ENCODE results near the gene PON2. TPM values are rescaled to one million over a fixed set of nuclear protein-coding genes. Genes with fewer than 3 reads are reported as not detected.
"Not testable (repeated sequence)": the region's sequence is repeated elsewhere in the genome, so short reads cannot be mapped to it uniquely, and the experiment has no call there.

The PON2 gene
- total and polyA plus RNA-seq, 11 donors = 16.6 to 50.6 (median 30.5) TPM

DNA sequence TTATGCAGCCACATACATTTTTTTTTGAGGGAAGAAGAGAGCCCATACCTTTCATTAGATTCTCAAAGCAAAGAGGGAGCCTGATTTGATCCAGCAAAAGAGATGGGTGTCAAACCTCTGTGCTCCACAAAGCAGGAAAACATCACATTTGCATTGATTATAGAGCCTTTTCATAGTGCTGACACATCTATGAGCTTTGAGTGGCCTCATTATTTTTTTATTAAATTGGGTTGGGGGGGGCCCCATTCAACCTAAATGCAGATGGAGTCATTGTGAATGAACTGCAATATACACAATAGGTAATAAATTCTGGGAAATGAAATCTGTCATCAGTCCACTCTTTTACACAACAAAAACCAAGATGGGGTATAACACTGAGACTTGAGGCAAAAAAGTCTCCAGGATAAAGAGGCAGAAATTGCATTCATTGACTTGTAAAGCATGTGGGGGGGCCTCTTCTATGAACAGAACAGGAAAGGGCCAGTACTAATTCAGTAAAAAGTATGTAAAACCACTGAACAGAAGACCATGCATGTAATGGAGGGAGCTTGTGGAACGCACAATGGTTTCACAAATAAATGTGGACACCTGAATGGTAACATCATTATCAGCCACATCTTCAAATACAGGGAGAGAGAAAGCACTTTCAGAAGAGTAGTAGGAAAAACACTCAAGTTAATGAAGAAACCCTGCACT lies 33.2 kb upstream of the PON2 start:
- DNase-seq (no peak), ATAC-seq (no peak)
- Histone ChIP-seq H3K4me3 (no peak overlapping the region), H3K27me3 (no peaks in the 10 kb centered on the region), H3K9me3 (no peaks in the 10 kb centered on the region), H3K27ac (no peak overlapping the region), H3K4me1 (peaks cover 0 to 13% (median 0%) of the 10 kb centered on the region in 12 donors), H3K36me3 (no peaks in the 10 kb centered on the region)
- TF ChIP-seq CTCF (IDR thresholded peaks at IDR 0.05) (no peak), POLR2A (IDR thresholded peaks at IDR 0.05) (no peak)
- intact Hi-C loops (cut with DNase I) = no loop called here
- WGBS, 4 donors = 93 to 100% (median 96%) methylated on average over 1 of the region's 1 CpG

DNA sequence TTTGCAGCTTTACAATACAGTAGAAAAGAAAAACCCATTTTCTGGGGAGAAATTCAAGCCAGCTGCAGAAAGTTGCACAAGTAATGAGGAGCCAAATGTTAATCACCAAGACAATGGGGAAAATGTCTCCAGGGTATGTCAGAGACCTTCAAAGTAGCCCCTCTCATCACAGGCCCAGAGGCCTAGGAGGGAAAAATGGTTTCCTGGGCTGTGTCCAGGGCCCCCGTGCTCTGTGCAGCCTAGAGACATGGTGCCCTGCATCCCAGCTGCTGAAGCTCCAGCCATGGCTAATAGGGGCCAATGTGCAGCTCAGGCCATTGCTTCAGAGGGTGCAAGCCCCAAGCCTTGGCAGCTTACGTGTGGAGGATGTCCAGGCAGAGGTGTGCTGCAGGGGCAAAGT lies 25.8 kb upstream of the PON2 start:
- intact Hi-C loops (cut with DNase I); H3K27me3 ChIP-seq; H3K4me3 ChIP-seq; H3K27ac ChIP-seq; DNase-seq; H3K36me3 ChIP-seq; H3K4me1 ChIP-seq; ATAC-seq: not testable (repeated sequence)
- H3K9me3 ChIP-seq = peaks cover 0 to 17% (median 0%) of the 10 kb centered on the region in 12 donors
- 86 to 100% (median 93%) methylated on average over 2 of the region's 2 CpGs for whole genome bisulfite sequencing, 4 donors

DNA sequence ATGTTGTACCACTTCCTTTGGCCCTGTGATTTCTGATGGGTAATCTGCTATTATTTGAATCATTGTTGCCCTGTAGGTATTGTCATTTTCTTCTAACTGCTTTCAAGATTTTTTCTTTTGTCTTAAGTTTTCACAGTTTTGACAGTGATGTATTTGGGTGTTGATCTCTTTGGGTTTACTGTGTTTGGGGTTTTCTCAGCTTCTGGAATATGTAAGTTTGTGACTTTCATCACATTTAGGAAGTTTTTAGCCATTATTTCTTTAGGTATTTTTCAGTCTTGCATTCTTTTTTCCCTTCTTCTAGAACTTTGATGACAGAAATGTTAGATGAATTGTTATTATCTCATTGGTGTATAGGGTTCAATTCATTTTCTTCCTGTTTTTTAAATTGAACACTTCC lies 23.1 kb upstream of the PON2 start:
- H3K36me3 ChIP-seq = no peaks in the 10 kb centered on the region
- peaks cover 0 to 17% (median 0%) of the 10 kb centered on the region in 12 donors for H3K9me3 ChIP-seq
- DNase-seq (no peak), ATAC-seq (no peak)
- TF ChIP-seq CTCF (IDR thresholded peaks at IDR 0.05) (no peak), POLR2A (IDR thresholded peaks at IDR 0.05) (no peak)
- H3K27ac ChIP-seq = no peak overlapping the region
- intact Hi-C loops (cut with DNase I) = no loop called here
- H3K27me3 ChIP-seq = no peaks in the 10 kb centered on the region
- H3K4me3 ChIP-seq = no peak overlapping the region
- H3K4me1 ChIP-seq = no peaks in the 10 kb centered on the region

GRCh38 chr7:95454438-95455045 lies 19.7 kb upstream of the PON2 start:
- ATAC-seq (no peak), DNase-seq (no peak)
- intact Hi-C loops (cut with DNase I) = no loop called here
- H3K9me3 ChIP-seq = peaks cover 0 to 17% (median 0%) of the 10 kb centered on the region in 12 donors
- TF ChIP-seq CTCF (IDR thresholded peaks at IDR 0.05) (no peak), POLR2A (IDR thresholded peaks at IDR 0.05) (no peak)
- WGBS, 4 donors = 72 to 83% (median 80%) methylated on average over 2 of the region's 2 CpGs
- no peaks in the 10 kb centered on the region for H3K36me3 ChIP-seq
- no peak overlapping the region for H3K27ac ChIP-seq
- no peak overlapping the region for H3K4me3 ChIP-seq
- no peaks in the 10 kb centered on the region for H3K27me3 ChIP-seq
- no peaks in the 10 kb centered on the region for H3K4me1 ChIP-seq

All from heart left ventricle (tissue), 16 donors.